ENCODE measurements around the gene BEST4.
"Not testable (repeated sequence)": the region's sequence is repeated elsewhere in the genome, so short reads cannot be mapped to it uniquely, and the experiment has no call there.

BEST4 gene

DNA sequence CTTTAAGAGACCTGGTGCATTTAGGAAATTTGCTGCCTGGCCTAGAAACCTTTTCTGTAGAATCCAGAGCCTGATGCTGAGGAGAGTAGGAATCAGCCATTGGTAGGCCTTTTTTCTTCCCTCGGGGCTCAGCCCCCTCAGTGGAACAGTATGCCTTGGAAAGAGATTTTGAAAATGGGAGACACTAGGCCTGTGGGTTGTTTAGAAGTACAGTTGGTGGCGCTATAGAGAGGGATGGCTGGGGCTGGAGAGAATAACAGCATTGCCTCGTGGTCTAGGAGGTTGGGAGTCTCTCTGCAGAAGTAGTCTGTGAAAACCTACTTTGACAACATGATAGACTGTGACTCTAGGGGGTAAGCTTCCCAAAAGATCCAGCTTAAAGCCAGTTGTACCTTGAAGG, 40.1 kb downstream of the BEST4 start:
- DNase-seq (ENCODE audit: low read depth), result no peak
- no peak overlapping the region for H3K4me3 ChIP-seq (ENCODE audit: low read depth, low read length)
- TF ChIP-seq, protein P1, sequence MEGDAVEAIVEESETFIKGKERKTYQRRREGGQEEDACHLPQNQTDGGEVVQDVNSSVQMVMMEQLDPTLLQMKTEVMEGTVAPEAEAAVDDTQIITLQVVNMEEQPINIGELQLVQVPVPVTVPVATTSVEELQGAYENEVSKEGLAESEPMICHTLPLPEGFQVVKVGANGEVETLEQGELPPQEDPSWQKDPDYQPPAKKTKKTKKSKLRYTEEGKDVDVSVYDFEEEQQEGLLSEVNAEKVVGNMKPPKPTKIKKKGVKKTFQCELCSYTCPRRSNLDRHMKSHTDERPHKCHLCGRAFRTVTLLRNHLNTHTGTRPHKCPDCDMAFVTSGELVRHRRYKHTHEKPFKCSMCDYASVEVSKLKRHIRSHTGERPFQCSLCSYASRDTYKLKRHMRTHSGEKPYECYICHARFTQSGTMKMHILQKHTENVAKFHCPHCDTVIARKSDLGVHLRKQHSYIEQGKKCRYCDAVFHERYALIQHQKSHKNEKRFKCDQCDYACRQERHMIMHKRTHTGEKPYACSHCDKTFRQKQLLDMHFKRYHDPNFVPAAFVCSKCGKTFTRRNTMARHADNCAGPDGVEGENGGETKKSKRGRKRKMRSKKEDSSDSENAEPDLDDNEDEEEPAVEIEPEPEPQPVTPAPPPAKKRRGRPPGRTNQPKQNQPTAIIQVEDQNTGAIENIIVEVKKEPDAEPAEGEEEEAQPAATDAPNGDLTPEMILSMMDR (IDR thresholded peaks at IDR 0.05; ENCODE audit: low read depth, low read length, missing control alignments), result peak; percentile 14
- in situ Hi-C loops (cut with HindIII; ENCODE audit: low sequenced_read_pairs), result no loop called here

GRCh38 chr1:44743211-44743610, 44.8 kb downstream of the BEST4 start:
- no peak for DNase-seq (ENCODE audit: low read depth)

GRCh38 chr1:44740179-44740617, 47.8 kb downstream of the BEST4 start:
- TF ChIP-seq, protein P1 (IDR thresholded peaks at IDR 0.05; ENCODE audit: low read depth, low read length, missing control alignments), result no peak
- no peak for DNase-seq (ENCODE audit: low read depth)
- in situ Hi-C loops (cut with HindIII; ENCODE audit: low sequenced_read_pairs), result no loop called here
- peak overlapping the region; percentile 78 for H3K4me3 ChIP-seq (ENCODE audit: low read depth, low read length)

More at GRCh38 chr1:44743211-44743610, 44.8 kb downstream of the BEST4 start:
- no peak overlapping the region for H3K4me3 ChIP-seq (ENCODE audit: low read depth, low read length)
- in situ Hi-C loops (cut with HindIII; ENCODE audit: low sequenced_read_pairs), result no loop called here
- TF ChIP-seq, protein P1 (IDR thresholded peaks at IDR 0.05; ENCODE audit: low read depth, low read length, missing control alignments), result no peak

DNA sequence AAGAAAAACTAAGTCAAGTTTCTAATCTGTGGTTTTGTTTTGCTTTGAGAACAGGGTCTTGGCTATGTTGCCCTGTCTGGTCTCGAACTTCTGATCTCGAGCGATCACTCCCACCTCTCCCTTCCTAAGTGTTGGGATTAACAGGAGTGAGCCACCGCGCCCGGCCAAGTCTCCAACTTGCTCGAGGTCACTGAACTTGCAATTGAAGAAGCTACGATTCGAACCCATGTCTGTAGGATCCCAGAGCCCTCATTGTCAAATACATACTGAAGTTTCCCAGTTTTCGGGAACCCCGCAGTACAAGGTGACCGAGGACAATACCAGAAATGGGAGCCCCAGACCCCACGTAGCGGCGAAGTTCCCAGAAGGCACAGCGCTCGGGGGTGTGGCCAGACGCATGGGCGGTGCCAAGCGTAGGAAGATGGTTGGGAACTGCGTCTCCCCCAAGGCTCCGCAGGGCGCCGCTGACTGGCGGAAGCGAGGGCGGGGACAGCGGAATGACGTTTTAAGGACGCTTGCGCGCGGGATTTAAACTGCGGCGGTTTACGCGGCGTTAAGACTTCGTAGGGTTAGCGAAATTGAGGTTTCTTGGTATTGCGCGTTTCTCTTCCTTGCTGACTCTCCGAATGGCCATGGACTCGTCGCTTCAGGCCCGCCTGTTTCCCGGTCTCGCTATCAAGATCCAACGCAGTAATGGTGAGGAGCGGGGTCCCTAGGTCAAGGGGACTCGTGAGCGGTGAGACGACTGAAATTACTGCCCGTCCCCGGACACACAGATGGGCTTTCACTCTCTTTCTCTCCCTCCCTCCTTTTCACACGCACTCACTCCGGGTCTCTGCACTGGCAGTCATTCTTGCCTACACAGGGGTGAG, 48.4 kb downstream of the BEST4 start, which contains the start of gene KIF2C:
TSS of gene KIF2C (plus strand) at position 531 of the 872 bp plus-strand sequence. CDS start at position 627, 96 bp downstream.
- TF ChIP-seq, protein P1 (IDR thresholded peaks at IDR 0.05; ENCODE audit: low read depth, low read length, missing control alignments), result no peak
- DNase-seq (ENCODE audit: low read depth), result peak; percentile 96
- H3K4me3 ChIP-seq (ENCODE audit: low read depth, low read length), result peak within 1 kb of the TSS; percentile 78
- in situ Hi-C loops (cut with HindIII; ENCODE audit: low sequenced_read_pairs), result no loop called here

GRCh38 chr1:44738953-44739306, 49.0 kb downstream of the BEST4 start:
- peak overlapping the region; percentile 78 for H3K4me3 ChIP-seq (ENCODE audit: low read depth, low read length)
- in situ Hi-C loops (cut with HindIII; ENCODE audit: low sequenced_read_pairs); DNase-seq (ENCODE audit: low read depth): not testable (repeated sequence)

GRCh38 chr1:44735992-44736391, 52.0 kb downstream of the BEST4 start:
- TF ChIP-seq, protein P1 (IDR thresholded peaks at IDR 0.05; ENCODE audit: low read depth, low read length, missing control alignments), result no peak
- in situ Hi-C loops (cut with HindIII; ENCODE audit: low sequenced_read_pairs), result no loop called here

GRCh38 chr1:44733784-44734183, 54.2 kb downstream of the BEST4 start:
- TF ChIP-seq, protein P1 (IDR thresholded peaks at IDR 0.05; ENCODE audit: low read depth, low read length, missing control alignments), result no peak
- no peak for DNase-seq (ENCODE audit: low read depth)
- in situ Hi-C loops (cut with HindIII; ENCODE audit: low sequenced_read_pairs), result no loop called here
- H3K4me3 ChIP-seq (ENCODE audit: low read depth, low read length), result no peak overlapping the region

More at GRCh38 chr1:44735992-44736391, 52.0 kb downstream of the BEST4 start:
- H3K4me3 ChIP-seq (ENCODE audit: low read depth, low read length), result no peak overlapping the region
- no peak for DNase-seq (ENCODE audit: low read depth)
